HG02623 (cell line): ENCODE data around the gene VILL.
A peak's percentile ranks its signal among the peaks of the same experiment; 100 is the strongest.
"Not testable (repeated sequence)": the region's sequence is repeated elsewhere in the genome, so short reads cannot be mapped to it uniquely, and the experiment has no call there.

Experiments
- ATAC-seq: cut with Tn5 transposase; IDR thresholded peaks from one replicate; pipeline ENCODE4 v1.9.1; 2021; ENCODE audit warnings: moderate library complexity; ENCODE audit not compliant: unreplicated experiment

Gene VILL

GRCh38 chr3:38032328-38032865 lies 41.8 kb downstream of the VILL start:
- no peak for ATAC-seq

GRCh38 chr3:38033586-38033985 lies 43.0 kb downstream of the VILL start:
- not testable (repeated sequence) for ATAC-seq

GRCh38 chr3:38034335-38034734 lies 43.7 kb downstream of the VILL start:
- ATAC-seq: not testable (repeated sequence)

- no peak for ATAC-seq
Observed at GRCh38 chr3:38036286-38036685, 45.7 kb downstream of the VILL start.

- no peak for ATAC-seq
Observed at GRCh38 chr3:38036906-38037305, 46.3 kb downstream of the VILL start.

- ATAC-seq: no peak
Observed at GRCh38 chr3:38038447-38038911, 47.9 kb downstream of the VILL start.

- ATAC-seq: peak; percentile 79
Observed at GRCh38 chr3:38039101-38039898, 48.7 kb downstream of the VILL start, which contains the start of gene DLEC1. DLEC1 (plus strand) TSS chr3:38039208; CDS start chr3:38039226, 18 bp downstream.

GRCh38 chr3:38039899-38040261 lies 49.3 kb downstream of the VILL start:
- peak; percentile 49 for ATAC-seq

GRCh38 chr3:38040401-38040800 lies 49.8 kb downstream of the VILL start:
- no peak for ATAC-seq

- no peak for ATAC-seq
Observed at GRCh38 chr3:38043486-38043885, 52.9 kb downstream of the VILL start.

- no peak for ATAC-seq
Observed at GRCh38 chr3:38046027-38046426, 55.4 kb downstream of the VILL start.

- ATAC-seq: no peak
Observed at GRCh38 chr3:38046821-38047220, 56.2 kb downstream of the VILL start.

- ATAC-seq: no peak
Observed at GRCh38 chr3:38047896-38048295, 57.3 kb downstream of the VILL start.

GRCh38 chr3:38049358-38050126 lies 59.0 kb downstream of the VILL start:
- ATAC-seq: no peak

- ATAC-seq: no peak
Observed at GRCh38 chr3:38051131-38051530, 60.5 kb downstream of the VILL start.

- not testable (repeated sequence) for ATAC-seq
Observed at GRCh38 chr3:38053286-38053685, 62.7 kb downstream of the VILL start.

- not testable (repeated sequence) for ATAC-seq
Observed at GRCh38 chr3:38053813-38054498, 63.4 kb downstream of the VILL start.

GRCh38 chr3:38054499-38055001 lies 64.0 kb downstream of the VILL start:
- ATAC-seq: no peak
